Left renal pelvis (tissue), 4 donors: ENCODE data around the gene SCNN1G. TPM values are rescaled to one million over a fixed set of nuclear protein-coding genes. Genes with fewer than 3 reads are reported as not detected.
A peak's percentile ranks its signal among the peaks of the same experiment; 100 is the strongest.

Experiments
- DNase-seq, 4 donors: peaks; one replicate each; pipeline ENCODE4 v3.0.0-alpha.2; 2013; ENCODE audit warnings: low read depth in 4 of 4, low spot score in 3 of 4
- polyA plus RNA-seq, 4 donors: library from polyadenylated mRNA; unstranded; fragments of 120-200 nt; gene quantifications; one replicate each; pipeline ENCODE4 v1.2.1, GENCODE V29; 2013; ENCODE audit not compliant: insufficient read length in 4 of 4

Gene SCNN1G
- polyA plus RNA-seq, 4 donors, result 0.78 to 54.5 (median 42.6) TPM

DNA sequence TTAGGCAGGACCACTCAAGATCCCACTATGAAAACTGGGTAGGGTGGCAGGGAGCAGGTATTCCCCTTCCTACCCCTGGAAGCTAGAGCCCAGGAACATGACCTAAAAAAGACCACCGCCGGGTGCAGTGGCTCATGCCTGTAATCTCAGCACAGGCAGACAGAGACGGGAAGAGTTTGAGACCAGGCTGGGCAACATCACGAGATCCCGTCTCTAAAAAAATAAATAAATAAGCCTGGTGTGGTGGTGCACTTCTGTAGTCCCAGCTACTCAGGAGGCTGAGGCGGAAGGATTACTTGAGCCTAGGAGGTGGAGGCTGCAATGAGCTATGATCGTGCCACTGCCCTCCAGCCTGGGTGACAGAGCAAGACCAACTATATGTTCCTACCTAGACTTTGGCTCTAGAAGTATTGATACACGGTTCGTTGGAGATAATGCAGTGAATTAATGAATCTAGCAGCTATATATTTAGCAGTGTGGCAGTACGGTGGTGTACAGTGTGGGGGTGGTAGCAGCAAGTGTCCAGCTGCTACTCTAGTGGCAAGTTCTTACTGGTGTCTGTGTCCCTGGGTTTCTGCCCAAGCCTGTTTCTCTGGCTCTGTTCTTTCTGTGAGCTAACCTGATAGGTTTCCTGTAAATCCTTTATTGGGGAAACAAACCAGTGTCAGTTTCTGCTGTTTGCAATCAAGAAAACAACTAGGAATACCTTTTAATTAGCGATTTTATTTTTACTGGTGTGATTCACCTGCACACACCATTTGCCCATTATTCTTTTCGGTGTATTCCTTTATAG, 30.0 kb upstream of the SCNN1G start:
- DNase-seq, result no peak

DNA sequence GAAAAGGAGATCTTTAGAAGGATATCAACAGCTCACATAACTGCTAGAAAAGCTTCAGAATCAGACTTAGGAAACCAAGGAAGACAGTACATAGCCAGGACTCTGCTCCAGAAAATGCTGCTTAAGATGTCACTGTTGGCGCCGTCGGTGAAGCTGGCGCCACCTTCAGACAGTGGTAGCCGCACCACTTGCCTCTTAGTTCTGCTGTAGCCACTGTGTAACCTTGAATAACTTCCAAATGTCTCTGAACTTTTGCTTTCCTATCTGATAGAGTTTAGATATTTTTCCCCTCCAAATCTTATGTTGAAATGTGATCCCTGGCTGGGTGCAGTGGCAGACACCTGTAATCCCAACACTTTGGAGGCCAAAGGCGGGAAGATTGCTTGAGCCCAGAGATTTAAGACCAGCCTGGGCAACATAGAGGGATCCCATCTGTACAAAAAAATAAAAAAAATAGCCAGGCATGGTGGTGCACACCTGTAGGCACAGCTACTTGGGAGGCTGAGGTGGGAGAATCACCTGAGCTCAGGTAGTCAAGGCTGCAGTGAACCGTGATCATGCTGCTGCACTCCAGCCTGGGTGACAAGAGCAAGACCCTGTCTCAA, 27.0 kb upstream of the SCNN1G start:
- no peak for DNase-seq

GRCh38 chr16:23156110-23156509, 26.4 kb upstream of the SCNN1G start:
- no peak for DNase-seq

- no peak for DNase-seq
These were observed 25.5 kb upstream of the SCNN1G start for GRCh38 chr16:23156946-23157460.

- no peak for DNase-seq
These were observed 24.4 kb upstream of the SCNN1G start for GRCh38 chr16:23158114-23158513.

GRCh38 chr16:23160082-23160481, 22.5 kb upstream of the SCNN1G start:
- DNase-seq, result no peak

DNA sequence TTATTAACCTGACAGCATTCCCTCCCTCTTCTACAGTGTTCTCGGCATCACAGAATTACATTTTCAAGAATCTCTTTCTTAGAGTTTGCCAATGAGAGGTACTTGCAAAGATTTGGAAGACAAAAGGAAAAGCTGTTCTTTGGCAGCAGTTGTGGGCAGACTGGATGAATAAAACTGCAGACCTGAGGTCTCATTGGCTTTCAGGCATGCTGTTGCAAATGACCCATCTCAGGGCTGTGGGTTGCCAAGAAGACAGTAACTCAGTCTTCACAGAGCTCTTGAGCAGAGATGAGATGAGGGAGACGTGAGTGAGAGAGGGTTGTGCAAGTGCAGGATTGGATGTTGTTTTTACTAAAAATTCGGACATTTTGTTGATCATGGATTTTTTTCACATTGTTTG, 22.0 kb upstream of the SCNN1G start:
- DNase-seq, result no peak

- no peak for DNase-seq
These were observed 18.6 kb upstream of the SCNN1G start for GRCh38 chr16:23163921-23164320.

GRCh38 chr16:23164736-23165135, 17.8 kb upstream of the SCNN1G start:
- DNase-seq, result no peak

- DNase-seq, result no peak
These were observed 10.0 kb upstream of the SCNN1G start for GRCh38 chr16:23172583-23172982.

- no peak for DNase-seq
These were observed 9.6 kb upstream of the SCNN1G start for GRCh38 chr16:23172994-23173393.

DNA sequence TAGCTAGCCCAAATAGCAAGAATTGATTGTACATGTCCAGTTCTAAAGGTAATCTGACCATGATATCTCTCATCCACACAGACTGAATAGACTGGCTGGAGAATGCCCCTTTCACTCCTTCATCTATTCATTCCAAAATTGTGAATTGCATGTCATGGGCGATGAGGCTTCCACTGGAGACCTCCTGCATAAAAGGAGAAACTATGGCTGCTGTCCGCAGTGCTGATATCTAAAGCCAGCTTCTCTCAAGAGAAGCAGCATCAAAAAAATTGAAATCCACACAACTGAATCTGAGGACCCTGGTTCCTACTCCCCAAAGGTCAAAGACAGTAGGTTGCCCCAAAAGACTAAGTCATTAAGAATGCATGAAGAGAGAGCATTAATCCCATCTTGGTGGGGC, 7.9 kb upstream of the SCNN1G start:
- no peak for DNase-seq

DNA sequence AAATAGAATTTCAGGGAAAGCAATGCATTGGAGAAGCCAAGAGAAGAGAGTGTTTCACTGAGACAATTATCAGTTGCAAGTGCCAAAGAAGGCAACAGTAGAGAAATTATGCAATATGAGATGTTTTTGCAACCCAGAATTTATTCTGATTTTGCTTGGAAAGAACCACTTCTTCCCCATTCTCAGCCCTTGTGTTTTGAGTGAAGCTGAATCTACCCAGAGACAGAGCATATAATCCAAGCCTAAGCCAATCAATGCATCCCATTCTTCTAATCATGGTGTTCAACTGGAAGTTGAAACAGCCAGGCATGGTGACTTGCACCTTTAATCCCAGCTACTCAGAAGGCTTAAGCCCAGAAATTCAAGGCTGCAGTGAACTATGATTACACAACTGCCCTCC, 6.9 kb upstream of the SCNN1G start:
- DNase-seq, result no peak

DNA sequence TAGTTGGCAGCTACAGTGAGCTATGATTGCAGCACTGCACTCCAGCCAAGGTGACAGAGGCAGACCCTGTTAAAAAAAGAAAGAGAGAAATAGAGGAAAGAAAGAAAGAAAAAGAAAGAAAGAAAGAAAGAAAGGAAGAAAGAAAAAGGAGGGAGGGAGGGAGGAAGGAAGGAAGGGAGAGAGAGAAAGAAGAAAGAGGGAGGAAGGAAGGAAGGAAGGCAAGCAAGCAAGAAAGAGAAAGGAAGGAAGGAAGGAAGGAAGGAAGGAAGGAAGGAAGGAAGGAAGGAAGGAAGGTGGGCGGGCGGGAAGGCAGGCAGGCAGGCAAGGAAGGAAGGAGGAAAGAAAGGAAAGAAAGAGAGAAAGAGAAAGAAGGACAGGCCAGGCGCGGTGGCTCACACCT, 1.0 kb upstream of the SCNN1G start:
- no peak for DNase-seq

DNA sequence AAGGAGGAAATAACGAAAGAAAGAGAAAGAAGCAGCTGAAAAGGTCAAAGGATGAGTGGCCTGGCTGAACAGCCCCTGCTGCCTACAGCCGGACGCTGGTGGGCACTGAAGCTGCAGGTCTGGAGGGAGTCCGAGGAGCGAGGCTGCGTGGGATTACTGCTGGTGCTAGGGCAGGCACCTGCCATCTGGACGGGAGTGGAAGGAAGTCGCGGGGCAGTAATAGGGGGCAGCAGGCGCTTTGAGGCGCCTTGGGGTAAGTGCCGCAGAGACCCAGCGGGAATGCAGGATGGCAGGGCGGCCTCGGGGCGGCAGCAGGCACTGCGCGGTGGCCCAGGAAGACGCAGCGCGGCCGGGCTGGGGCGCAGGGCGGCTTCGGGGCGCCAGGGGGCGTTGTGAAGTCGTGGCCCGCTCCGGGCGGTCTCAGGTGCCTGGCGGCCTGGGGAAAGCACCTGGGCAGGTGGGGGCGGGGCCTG, 303 bp upstream of the SCNN1G start:
- DNase-seq, result peak in 2 of 4 donors; percentile 39 to 46

DNA sequence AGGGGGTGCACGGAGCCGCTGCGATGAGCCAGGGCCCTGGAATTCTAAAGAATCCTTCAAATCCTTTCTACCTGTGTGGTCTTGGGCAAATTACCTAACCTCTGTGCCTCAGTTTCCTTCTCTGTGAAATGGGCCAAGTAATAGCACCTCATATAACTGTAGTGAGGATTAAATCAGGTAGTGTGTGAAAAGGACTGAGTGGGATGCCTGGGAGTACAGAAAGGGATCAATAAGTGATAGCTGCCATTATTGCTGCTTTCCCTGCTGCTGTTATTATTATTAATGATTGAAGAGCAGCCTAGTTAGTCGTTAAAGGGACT, 958 bp downstream of the SCNN1G start:
- no peak for DNase-seq

GRCh38 chr16:23185656-23186055, 3.1 kb downstream of the SCNN1G start:
- no peak for DNase-seq

DNA sequence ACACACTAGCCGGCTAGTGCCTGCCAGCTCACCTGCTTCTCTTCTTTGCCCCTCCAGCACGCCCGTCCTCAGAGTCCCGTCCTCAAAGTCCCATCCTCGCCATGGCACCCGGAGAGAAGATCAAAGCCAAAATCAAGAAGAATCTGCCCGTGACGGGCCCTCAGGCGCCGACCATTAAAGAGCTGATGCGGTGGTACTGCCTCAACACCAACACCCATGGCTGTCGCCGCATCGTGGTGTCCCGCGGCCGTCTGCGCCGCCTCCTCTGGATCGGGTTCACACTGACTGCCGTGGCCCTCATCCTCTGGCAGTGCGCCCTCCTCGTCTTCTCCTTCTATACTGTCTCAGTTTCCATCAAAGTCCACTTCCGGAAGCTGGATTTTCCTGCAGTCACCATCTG, 3.6 kb downstream of the SCNN1G start:
- no peak for DNase-seq

DNA sequence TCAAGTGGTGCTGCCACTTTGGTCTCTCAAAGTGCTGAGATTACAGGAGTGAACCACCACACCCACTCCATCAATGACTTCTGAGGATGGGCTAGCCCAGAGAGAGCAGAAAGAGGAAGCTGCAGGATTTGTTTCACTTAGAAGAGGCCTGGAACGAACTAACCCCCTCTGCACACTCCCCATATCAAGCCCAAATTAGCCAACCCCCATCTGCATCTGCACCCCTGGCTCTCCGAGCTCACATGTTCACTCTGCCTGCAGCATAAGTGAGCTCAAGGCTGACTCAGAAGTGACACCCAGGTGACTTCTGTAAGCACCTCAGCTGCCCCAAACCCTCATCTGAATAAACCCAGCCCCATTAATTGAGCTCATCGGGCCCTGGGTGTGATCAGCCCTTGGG, 4.8 kb downstream of the SCNN1G start:
- no peak for DNase-seq

GRCh38 chr16:23188911-23189310, 6.4 kb downstream of the SCNN1G start:
- DNase-seq, result no peak

GRCh38 chr16:23194497-23195221, 12.1 kb downstream of the SCNN1G start:
- no peak for DNase-seq
